NT2/D1 (cell line): ENCODE results near the gene PSME1.

ENCODE experiments used
- YY1 ChIP-seq: IDR thresholded peaks from 2 replicates; pipeline ENCODE4 v1.6.1; 2011; ENCODE audit not compliant: insufficient read length, insufficient read depth
- ZNF274 ChIP-seq: IDR thresholded peaks from 2 replicates; pipeline ENCODE4 v1.6.1; 2011; ENCODE audit warnings: mild to moderate bottlenecking, low read depth, low read length

GRCh38 chr14:24113801-24114531 lies 22.0 kb upstream of the PSME1 start:
- TF ChIP-seq YY1 (no peak), ZNF274 (no peak)
